ENCODE data around the gene ABLIM2.

DNA sequence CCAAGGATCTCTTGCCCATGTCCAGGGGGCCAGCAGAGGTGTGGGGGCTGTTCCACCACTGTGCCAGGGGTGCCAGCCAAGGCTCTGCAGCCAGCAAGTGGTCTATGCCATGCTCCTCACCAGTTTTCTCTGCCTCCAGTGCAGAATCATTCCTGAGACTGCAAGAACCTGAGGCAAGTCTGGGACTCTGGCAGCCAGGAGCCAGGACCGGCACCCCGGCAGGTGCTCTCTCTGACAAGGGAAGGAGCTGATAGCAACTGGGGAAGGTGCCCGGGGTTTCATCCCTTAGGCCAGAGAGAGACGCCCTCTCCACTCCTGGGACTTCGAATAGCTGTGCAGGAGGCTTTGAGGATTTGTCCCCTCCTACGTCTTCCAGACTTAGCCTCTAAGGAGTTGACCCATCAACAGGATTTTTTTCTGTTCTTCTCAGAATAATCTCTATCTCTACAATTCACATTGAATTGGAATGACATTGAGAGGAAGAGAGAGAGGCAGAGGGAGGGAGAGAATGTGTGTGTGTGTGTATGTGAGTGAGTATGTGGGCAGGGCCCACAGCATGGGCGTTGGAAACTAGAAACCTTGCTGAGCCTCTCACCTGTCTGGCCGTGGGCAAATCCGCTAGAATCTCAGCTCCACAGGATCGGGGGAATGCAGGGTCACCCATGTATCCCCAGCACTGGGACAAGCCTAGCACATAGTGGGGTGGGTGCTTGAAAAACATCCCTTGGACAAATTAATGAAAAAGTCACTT lies 144.5 kb downstream of the ABLIM2 start:
- TF ChIP-seq, protein P1, sequence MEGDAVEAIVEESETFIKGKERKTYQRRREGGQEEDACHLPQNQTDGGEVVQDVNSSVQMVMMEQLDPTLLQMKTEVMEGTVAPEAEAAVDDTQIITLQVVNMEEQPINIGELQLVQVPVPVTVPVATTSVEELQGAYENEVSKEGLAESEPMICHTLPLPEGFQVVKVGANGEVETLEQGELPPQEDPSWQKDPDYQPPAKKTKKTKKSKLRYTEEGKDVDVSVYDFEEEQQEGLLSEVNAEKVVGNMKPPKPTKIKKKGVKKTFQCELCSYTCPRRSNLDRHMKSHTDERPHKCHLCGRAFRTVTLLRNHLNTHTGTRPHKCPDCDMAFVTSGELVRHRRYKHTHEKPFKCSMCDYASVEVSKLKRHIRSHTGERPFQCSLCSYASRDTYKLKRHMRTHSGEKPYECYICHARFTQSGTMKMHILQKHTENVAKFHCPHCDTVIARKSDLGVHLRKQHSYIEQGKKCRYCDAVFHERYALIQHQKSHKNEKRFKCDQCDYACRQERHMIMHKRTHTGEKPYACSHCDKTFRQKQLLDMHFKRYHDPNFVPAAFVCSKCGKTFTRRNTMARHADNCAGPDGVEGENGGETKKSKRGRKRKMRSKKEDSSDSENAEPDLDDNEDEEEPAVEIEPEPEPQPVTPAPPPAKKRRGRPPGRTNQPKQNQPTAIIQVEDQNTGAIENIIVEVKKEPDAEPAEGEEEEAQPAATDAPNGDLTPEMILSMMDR (IDR thresholded peaks at IDR 0.05), result no peak
- TF ChIP-seq POLR2A (IDR thresholded peaks at IDR 0.05), result no peak
